DND-41 (cell line): ENCODE measurements around the gene CEMIP.

Source experiments
- ATAC-seq: fragments of 200-7000 bp; cut with Tn5 transposase; 3 replicates; pipeline ENCODE4 v1.9.1; 2021; ENCODE audit warnings: low read depth; ENCODE audit not compliant: insufficient read depth
- DNase-seq: peaks from one replicate; pipeline ENCODE4 v3.0.0-alpha.2; 2020
- H2AFZ ChIP-seq: 2 replicates; pipeline ENCODE4 v1.6.0; 2012; ENCODE audit warnings: low read depth, low read length
- H3K27ac ChIP-seq: 2 replicates; pipeline ENCODE4 v1.5.1; 2012; ENCODE audit warnings: low read length, inconsistent platforms
- H3K27me3 ChIP-seq: fragments of 200-600 bp; sonication (generic); 2 replicates; pipeline ENCODE4 v1.6.0; 2012; ENCODE audit warnings: low read length, mild to moderate bottlenecking, inconsistent platforms; ENCODE audit not compliant: insufficient read depth, poor library complexity
- H3K36me3 ChIP-seq: 2 replicates; pipeline ENCODE4 v1.5.1; 2012; ENCODE audit warnings: low read length, inconsistent platforms; ENCODE audit not compliant: insufficient read depth
- H3K4me1 ChIP-seq: 2 replicates; pipeline ENCODE4 v1.5.1; 2012; ENCODE audit warnings: mild to moderate bottlenecking, low read length; ENCODE audit not compliant: insufficient read depth
- H3K4me2 ChIP-seq: 2 replicates; pipeline ENCODE4 v1.6.0; 2012; ENCODE audit warnings: mild to moderate bottlenecking, moderate library complexity, low read length, inconsistent platforms; ENCODE audit not compliant: insufficient read depth
- H3K4me3 ChIP-seq, 2 experiments: fragments of 200-600 bp in 1 of 2; shearing (Covaris generic) in 1 of 2; 2 replicates each; pipeline ENCODE4 v1.5.1; 2012 to 2016; ENCODE audit warnings: inconsistent platforms in 2 of 2, low read length in 2 of 2, mild to moderate bottlenecking in 2 of 2, low read depth in 1 of 2, moderate library complexity in 1 of 2
- H3K79me2 ChIP-seq: 2 replicates; pipeline ENCODE4 v1.6.0; 2012; ENCODE audit warnings: low read length, inconsistent platforms; ENCODE audit not compliant: insufficient read depth
- H3K9ac ChIP-seq: 2 replicates; pipeline ENCODE4 v1.6.0; 2012; ENCODE audit warnings: low read depth, mild to moderate bottlenecking, inconsistent platforms, low read length, moderate library complexity
- H3K9me3 ChIP-seq: 2 replicates; pipeline ENCODE4 v1.5.1; 2012; ENCODE audit warnings: low read length, moderate library complexity, mild to moderate bottlenecking, inconsistent platforms; ENCODE audit not compliant: insufficient read depth, severe bottlenecking
- H4K20me1 ChIP-seq: 2 replicates; pipeline ENCODE4 v1.6.0; 2012; ENCODE audit warnings: low read length; ENCODE audit not compliant: insufficient read depth
- CTCF ChIP-seq: IDR thresholded peaks from 2 replicates; pipeline ENCODE4 v1.5.1; 2012; ENCODE audit warnings: borderline replicate concordance, low read length, moderate library complexity, mild to moderate bottlenecking; ENCODE audit not compliant: poor library complexity, severe bottlenecking; ENCODE audit errors: extremely low read depth
- EZH2 ChIP-seq: IDR thresholded peaks from 3 replicates; pipeline ENCODE4 v1.6.1; 2012; ENCODE audit warnings: borderline replicate concordance, low read depth, mild to moderate bottlenecking, moderate library complexity, low read length, inconsistent platforms; ENCODE audit not compliant: severe bottlenecking

CEMIP gene

DNA sequence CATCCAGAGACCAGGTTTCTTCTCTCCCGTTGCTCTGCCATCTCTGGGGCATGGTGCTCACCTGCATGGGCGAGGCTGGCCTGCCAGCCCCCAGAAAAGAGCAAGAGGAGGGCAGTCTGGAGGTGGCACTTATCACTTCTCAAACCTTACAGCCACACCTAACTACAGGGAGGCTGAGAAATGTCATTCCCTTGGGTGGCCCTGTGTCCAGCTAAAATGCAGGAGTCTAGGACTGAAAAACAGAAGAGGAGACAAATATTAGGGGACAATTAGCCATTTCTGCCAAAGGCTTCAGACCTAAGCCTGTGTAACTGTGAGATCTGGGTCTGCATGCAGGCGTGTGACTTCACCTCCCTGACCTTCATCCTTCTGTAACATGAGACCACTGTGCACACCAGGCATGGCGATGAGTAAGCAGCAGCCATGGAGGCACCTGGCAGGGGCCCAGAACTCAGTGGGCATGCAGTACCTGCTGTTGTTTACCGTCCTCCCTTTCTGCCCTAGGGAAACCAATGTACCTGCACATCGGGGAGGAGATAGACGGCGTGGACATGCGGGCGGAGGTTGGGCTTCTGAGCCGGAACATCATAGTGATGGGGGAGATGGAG lies 127.1 kb downstream of the CEMIP start:
- H3K4me3 ChIP-seq: no peak overlapping the region
- no peaks in the 10 kb centered on the region for H4K20me1 ChIP-seq
- no peaks in the 10 kb centered on the region for H3K27me3 ChIP-seq
- no peak overlapping the region for H3K9ac ChIP-seq
- H3K4me2 ChIP-seq: no peak overlapping the region
- H3K79me2 ChIP-seq: no peaks in the 10 kb centered on the region
- DNase-seq (no peak), ATAC-seq (no peak)
- TF ChIP-seq CTCF: no peak
- TF ChIP-seq EZH2: no peak
- H3K4me1 ChIP-seq: no peaks in the 10 kb centered on the region
- no peak overlapping the region for H3K27ac ChIP-seq
- no peaks in the 10 kb centered on the region for H3K9me3 ChIP-seq
- no peak overlapping the region for H2AFZ ChIP-seq
- no peaks in the 10 kb centered on the region for H3K36me3 ChIP-seq

- no peak for TF ChIP-seq CTCF
- TF ChIP-seq EZH2: no peak
- Histone ChIP-seq H3K36me3 (no peaks in the 10 kb centered on the region), H4K20me1 (no peaks in the 10 kb centered on the region)
These were observed 132.7 kb downstream of the CEMIP start for GRCh38 chr15:80911821-80912220.

GRCh38 chr15:80912673-80913072 lies 133.5 kb downstream of the CEMIP start:
- H3K9ac ChIP-seq: no peak overlapping the region
- no peaks in the 10 kb centered on the region for H3K79me2 ChIP-seq
- H2AFZ ChIP-seq: no peak overlapping the region
- TF ChIP-seq CTCF (no peak), EZH2 (no peak)
- no peak for DNase-seq
- H3K27me3 ChIP-seq: no peaks in the 10 kb centered on the region
- no peaks in the 10 kb centered on the region for H3K4me1 ChIP-seq
- no peak overlapping the region for H3K4me3 ChIP-seq
- H3K27ac ChIP-seq: no peak overlapping the region
- no peaks in the 10 kb centered on the region for H3K9me3 ChIP-seq
- H3K4me2 ChIP-seq: no peak overlapping the region
- no peaks in the 10 kb centered on the region for H3K36me3 ChIP-seq
- H4K20me1 ChIP-seq: no peaks in the 10 kb centered on the region
- no peak for ATAC-seq

More at GRCh38 chr15:80911821-80912220, 132.7 kb downstream of the CEMIP start:
- no peak for DNase-seq
- no peak overlapping the region for H3K4me2 ChIP-seq
- H3K79me2 ChIP-seq: no peaks in the 10 kb centered on the region
- H3K4me1 ChIP-seq: no peaks in the 10 kb centered on the region
- ATAC-seq: no peak
- no peaks in the 10 kb centered on the region for H3K9me3 ChIP-seq
- no peak overlapping the region for H3K9ac ChIP-seq
- H3K4me3 ChIP-seq: no peak overlapping the region
- no peaks in the 10 kb centered on the region for H3K27me3 ChIP-seq
- no peak overlapping the region for H2AFZ ChIP-seq
- H3K27ac ChIP-seq: no peak overlapping the region

- DNase-seq (no peak), ATAC-seq (no peak)
- H2AFZ ChIP-seq: no peak overlapping the region
- no peaks in the 10 kb centered on the region for H3K9me3 ChIP-seq
- no peaks in the 10 kb centered on the region for H3K27me3 ChIP-seq
- H3K36me3 ChIP-seq: no peaks in the 10 kb centered on the region
- TF ChIP-seq CTCF: no peak
- TF ChIP-seq EZH2: no peak
- H4K20me1 ChIP-seq: no peaks in the 10 kb centered on the region
- no peaks in the 10 kb centered on the region for H3K4me1 ChIP-seq
- H3K79me2 ChIP-seq: no peaks in the 10 kb centered on the region
- no peak overlapping the region for H3K9ac ChIP-seq
- no peak overlapping the region for H3K4me2 ChIP-seq
- H3K27ac ChIP-seq: no peak overlapping the region
- H3K4me3 ChIP-seq: no peak overlapping the region
These were observed 134.4 kb downstream of the CEMIP start for GRCh38 chr15:80913541-80913940.
